Hematopoietic multipotent progenitor cell treated with erythropoietin and hydrocortisone succinate and interleukin-3 and kit ligand, for 15 days (in vitro differentiated cells): ENCODE results near the gene CELSR1.
"Not testable (repeated sequence)": the region's sequence is repeated elsewhere in the genome, so short reads cannot be mapped to it uniquely, and the experiment has no call there.

ENCODE experiments used
- DNase-seq: peaks from one replicate; pipeline ENCODE4 v3.0.0-alpha.2; 2015; ENCODE audit warnings: low spot score

The CELSR1 gene

DNA sequence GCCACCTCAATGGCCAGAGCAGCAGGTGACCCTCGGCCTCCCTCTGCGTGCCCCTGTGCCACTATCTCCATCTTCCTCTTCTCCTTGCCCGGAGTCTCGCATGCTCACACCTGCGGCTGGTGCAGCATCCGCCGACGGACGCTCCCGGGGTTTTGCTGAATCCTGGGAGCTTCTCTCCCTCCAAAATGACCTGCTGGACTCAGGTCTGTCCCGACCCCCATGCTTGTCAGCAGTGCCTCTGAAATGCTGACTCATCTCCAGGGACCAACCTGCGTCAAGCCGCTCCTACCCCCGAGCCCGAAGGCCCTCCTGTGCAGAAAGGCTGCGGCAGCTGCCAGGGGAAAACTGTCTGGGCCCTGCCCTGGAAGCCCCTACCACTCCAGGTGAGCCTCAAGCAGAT, 58.4 kb downstream of the CELSR1 start:
- no peak for DNase-seq

DNA sequence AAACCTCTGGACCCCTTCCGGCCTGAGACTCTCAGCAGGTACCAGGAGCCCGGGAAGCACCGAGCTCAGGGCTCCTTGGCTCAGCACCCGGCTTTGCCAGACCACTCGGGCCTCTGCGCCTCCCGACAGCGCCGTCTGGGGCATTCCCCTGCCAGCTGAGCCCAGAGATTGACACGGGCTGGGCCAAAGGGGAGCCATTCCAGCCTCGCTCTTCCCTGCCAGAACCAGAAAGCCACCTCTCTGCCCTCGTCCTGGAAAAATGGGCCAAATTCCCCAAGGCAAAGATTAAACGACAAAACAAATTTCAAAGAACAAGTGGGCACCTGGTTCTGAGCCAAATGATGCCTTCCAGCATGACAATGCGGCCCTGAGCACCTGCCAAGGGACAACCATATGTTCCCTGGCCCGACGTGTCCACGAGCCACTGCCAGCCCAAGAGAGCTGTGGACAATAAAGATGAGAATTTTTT, 59.3 kb downstream of the CELSR1 start:
- no peak for DNase-seq

DNA sequence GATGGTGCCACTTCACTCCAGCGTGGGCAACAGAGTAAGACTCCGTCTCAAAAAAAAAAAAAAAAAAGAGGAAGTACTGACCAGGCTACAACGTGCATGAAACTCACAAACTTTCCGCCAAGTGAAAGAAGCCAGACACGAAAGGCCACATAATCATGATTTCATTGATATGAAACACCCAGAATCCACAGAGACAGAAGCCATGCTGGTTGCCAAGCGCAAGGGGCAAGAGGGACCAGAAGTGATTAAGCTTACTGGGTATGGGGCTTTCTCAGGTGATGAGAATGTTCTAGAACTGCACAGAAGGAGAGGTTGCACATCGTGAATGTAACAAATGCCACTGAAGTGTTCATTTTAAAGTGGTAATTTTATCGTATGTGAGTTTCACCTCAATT, 60.9 kb downstream of the CELSR1 start:
- DNase-seq, result no peak

DNA sequence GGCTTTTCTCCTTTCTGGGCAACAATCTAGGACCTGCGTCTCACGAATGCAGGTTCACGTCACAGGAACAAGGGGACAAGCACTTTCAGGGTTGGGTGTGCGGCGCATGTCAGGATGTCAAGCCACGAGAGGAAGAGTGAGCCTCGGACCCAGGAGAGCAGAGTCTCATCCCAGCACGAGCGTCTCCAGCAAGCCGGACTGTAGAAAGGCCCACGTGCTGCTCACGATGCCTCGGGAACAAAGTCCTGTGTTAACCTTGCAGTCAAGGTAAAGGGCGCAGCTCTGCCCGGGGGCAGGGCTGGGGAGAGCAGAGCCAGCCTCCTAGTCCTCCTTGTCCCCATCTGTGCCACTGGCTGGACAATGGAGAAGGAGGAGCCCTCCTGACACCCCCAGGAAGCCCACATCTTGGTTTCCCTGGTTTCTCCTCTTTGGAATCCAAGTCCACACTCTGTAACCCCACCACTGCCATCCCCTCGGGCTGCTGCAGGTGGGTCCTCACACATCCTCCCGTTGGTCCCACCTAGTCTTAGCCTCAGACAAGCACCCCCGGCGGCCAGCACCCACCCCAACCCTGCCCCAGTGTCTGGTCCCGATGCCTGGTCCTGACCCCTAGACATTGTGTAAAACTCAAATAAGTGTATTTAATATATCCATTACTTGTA, 63.4 kb downstream of the CELSR1 start:
- no peak for DNase-seq

DNA sequence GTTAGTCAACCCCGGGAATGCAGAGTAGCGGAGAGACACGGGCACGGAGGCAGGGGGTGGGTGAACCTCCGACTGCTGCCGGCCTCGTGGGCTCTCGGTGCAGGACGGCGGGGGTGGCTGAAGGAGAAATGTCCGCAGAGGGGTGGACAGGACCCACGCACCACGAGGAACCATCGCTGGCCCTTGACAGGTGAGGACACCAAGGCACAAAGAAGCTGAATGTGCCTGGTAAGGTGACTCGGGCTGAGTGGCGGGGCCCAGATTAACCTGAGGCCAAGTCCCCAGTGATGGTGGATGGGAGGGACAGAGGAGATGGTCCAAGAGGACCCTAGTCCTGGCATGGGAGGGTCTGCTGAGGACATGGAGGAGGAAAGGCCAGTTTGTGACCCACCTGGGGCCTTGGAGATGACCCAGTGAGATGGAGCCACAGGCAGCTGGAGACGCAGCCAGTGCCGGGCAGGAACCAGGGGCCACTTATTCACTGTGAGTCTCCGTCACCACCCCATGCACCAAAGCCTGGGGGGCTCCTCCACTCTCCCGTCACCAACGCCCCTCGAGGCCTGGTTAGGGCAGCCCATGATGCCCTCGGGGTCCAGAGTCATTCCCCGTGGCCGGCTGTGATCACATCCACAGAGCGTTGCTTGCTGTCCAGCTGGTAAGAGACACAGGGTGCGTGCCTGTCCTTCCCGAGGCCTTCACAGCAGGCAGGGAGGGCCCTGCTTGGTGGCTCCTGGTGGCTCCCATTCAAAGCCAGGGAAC, 64.2 kb downstream of the CELSR1 start:
- DNase-seq, result no peak

DNA sequence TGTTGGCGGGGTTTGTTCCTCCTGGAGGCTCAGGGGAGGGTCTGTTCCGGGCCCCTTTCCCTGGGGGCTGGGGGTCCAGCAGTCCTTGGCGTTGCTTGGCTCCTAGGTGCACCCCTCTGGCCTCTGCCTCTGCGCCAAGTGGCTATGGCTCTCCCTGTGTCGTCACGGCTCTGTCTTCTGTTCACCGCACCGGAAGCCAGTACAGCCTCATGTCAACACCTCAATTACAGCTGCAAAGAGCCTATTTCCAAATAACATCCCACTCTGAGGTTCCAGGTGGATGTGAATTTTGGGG, 64.8 kb downstream of the CELSR1 start:
- DNase-seq, result no peak

DNA sequence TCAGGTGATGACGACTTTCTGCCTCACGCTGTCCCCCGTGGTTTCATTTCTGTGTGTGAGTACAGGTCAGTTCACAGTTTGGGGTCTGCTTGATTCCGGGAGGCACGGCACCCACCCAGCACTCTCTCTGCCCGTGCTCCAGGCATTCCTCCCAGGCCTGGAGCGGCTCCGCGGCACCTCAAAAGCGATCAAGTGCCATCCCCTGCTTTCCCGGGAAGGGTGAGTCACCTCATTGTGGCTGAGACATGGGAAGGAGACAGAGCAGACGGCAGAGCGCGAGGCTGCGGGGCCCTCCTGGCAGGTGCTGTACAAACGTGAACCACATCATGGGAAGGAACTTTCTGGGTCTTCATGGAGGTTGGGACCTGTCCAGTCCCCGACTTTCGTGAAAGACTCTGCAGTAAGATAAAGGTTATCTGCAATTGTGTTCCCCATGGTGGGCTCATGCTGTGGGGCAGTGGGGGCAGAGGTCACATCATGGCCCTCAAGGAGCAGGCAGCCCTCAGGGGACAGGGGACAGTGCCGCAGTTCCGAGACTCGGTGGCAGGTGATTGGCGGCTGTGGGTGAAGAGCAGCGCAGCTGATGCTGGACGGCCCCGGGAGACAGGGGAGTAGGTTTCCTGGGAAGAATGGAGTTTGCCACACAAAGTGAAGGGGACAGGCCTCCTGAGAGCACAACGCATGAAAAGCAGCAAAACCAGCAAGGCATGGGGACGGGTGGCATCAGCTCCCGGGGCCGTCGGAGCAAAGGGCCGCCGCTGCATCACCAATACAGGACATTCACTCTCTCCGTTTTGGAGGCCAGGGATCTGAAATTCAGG, 65.3 kb downstream of the CELSR1 start:
- no peak for DNase-seq

DNA sequence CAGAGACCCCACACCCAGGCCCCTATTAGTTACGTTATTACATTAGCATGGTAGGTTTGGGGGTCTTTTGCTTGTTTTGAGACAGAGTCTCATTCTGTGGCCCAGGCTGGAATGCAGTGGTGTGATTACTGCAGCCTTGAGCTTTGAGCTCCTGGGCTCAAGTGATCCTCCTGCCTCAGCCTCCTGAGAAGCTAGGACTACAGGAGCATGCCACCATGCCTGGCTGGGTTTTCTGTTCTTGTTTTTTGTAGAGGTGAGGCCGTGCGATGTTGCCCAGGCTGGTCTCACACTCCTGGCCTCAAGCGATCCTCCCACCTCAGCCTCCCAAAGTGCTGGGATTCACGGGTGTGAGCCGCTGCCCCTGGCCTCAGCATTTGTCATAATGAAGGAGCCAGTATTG, 66.1 kb downstream of the CELSR1 start:
- DNase-seq, result not testable (repeated sequence)

DNA sequence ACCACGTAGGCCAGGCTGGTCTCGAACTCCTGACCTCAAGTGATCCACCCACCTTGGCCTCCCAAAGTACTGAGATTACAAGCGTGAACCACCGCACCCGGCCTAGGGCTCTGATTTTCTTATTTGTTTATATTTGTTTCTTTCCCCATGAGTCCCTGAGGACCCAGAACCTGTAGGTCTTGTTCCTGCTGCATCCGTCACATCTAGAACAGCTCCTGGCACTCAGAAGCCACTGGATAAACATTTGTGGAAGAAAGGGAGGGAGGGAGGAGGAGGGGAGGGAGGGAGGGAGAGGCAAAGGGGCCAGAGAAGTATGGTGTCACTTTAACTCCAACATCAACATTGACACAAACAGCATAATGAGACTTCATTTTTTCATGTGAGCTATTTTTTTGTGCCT, 67.7 kb downstream of the CELSR1 start:
- no peak for DNase-seq

DNA sequence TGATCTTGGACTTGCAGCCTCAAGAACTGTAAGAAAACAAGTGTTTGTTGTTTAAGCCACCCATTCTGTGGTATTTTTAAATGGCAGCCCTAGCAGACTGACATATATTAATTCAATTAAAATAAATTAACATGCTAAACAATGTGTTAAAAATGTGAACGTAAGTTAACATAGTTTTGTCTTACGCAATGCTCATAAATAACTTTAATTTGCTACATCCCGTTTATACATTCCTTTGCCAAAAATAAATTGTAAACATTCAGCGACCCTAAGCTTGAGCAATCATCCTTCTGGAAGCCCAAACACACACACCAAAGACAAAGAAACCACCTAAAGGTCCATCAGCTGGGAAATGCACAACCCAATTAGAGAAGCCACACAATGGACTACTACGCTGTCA, 70.4 kb downstream of the CELSR1 start:
- no peak for DNase-seq

DNA sequence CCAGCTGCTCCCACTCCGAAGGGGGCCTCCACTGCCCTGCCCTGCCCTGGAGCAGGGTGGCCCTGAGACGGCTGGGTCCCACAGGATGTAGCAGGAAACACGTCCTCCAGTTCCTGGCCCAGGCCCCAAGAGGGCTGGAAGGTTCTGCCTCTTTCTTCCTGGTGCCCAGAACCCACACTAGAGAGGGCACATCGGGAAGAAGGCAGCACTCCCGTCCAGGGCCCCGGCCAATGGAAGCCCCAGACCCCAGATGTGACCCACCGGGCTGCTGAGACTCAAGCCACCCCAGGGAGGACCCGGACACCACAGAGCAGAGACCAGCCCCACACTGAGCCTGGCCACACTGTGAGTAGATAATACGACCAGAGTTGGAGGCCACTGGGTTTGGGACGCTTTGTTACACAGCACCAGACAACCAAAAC, 71.2 kb downstream of the CELSR1 start:
- DNase-seq, result no peak

DNA sequence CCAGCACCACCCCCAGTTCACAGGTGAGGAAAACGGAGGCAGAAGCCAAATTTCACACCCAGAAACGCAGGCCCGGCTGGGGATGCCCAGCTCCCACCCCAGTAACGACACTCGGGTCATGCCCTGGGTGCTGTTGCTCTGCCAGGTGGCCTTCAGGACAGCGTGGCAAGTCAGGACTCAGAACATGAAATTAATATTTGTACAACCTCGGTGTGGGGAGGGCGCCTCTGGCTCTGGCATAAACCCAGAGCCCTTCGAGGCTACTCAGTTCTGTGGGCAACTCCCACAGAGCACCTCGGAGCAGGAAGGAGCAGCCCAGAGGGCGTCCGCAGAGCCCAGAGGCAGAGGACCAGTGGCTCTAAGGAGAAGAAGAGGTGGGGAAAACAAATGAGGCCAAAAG, 71.6 kb downstream of the CELSR1 start:
- DNase-seq, result no peak

DNA sequence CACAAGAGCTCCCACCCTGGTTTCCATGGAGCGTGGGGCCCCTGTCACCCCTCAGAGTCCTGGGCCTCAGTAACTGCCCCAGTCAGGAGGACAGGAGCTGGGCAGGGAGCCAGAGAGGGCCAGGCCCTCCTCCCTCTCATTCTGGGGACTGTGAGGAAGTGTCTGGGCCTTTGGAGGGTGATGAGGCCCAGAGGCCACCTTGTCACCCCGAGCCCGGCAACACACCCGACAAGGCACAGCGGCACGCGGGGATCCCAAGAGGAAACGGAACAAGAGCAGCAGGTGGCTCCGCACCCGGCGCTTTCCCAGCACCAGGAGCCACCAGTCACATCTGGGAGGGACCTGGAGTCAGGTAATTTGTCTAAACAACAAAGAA, 72.1 kb downstream of the CELSR1 start:
- DNase-seq, result no peak

DNA sequence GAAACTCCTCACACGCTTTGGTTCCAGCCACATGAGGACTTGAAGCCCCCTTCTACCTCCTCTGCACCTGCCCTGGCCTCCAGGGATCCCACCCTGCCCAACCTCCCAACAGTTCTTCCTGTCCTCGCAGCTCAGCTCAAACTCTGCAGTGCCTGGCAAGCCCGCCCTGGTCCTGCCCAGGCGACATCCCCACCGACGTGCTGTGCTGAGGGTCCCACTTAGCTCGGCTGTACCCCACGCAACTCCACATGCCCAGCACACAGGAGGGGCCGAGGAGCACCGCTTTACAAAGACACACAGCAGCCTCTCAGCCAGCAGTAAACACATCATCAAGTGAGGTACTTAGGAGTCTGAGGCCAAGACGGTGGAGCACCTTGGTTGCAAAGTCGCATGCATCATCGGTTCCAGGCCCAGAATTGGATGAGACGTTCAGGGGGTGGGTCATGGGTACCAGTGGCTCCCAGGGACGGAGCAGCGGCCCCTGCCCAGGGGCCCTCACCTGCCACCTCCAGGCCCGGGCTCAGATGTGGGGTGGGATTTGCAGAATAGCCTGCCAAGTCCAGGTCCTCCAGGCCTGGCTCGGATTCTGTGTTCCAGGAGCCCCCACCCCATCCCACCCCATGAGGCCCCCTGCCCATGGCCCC, 72.6 kb downstream of the CELSR1 start:
- no peak for DNase-seq

DNA sequence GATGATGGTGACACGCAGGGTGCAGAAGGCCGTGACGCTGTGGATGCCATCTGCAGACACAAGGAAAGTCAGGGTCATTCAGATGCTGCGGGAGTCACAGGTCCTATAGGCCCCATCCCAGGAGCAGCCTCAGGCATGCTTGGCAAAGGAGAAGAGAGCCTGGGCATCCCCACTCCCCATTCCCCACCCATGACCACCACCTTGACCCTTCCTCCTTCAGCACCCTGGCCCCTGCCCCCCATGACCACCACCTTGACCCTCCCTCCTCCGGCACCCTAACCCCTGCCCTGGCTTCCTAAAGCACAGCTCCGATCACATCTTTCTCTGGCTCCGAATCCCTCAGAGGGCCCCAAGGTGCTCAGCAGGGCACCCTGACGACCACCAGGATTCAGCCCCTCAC, 73.1 kb downstream of the CELSR1 start:
- DNase-seq, result no peak

DNA sequence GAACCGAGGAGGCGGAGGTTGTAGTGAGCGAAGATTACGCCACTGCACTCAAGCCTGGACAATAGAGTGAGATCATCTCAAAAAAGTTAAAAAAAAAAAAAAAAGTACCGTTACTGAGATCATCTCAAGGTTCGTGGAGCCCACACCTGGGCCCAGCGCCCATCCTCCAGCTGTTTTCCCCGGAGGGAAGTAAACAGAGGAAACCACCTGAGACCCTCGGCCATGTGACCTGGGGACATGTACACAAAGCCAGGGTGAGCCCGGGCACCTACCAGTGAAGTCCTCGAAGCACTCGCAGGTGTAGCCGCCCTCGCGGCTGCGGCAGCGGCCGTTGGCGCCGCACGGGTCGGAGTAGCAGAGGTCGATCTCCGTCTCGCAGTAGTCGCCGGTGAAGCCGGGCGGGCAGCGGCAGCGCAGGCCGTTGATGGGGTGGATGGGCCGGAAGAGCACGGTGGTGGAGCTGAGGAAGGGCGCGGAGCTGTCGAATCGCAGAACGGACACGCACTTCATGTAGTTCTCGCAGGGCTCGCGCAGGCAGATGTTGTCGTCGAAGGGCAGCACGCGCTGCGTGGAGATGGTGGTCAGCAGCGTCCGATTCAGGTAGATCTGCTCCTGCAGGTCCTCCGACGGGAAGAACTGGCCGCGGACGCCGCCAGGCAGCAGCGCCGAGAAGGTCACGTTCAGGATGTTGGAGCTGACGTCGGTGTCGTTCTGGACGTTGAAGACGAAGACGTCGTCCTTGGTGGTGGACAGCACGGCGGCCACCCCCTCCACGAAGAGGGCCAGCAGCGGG, 73.8 kb downstream of the CELSR1 start:
- DNase-seq, result no peak

DNA sequence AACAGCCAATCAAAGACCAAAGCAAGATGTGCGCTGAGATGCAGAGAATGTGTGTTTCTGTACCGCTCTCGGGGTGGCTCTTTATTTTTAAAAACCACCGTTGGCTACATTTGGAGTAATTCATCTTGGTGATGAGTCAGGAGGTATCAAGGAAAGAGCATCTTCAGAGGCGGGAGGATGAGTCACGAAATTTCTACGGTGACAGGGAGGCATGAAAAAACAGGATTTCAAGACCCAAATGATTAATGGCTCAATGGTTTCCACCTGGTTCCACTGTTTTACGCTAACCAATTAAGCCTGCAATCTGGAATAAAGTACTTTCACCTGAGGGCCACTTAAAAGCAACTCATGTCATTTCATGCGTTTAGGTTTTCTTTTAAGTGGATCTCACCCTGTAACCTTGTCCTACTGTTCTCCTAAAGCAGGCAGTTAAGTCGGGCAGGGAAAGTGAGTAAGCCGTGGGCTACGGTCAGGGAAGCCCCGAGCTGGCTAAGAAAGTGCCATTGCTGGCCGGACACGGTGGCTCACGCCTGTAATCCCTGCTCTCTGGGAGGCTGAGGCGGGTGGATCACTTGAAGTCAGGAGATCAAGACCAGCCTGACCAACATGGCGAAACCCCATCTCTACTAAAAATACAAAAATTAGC, 74.6 kb downstream of the CELSR1 start:
- DNase-seq, result no peak

DNA sequence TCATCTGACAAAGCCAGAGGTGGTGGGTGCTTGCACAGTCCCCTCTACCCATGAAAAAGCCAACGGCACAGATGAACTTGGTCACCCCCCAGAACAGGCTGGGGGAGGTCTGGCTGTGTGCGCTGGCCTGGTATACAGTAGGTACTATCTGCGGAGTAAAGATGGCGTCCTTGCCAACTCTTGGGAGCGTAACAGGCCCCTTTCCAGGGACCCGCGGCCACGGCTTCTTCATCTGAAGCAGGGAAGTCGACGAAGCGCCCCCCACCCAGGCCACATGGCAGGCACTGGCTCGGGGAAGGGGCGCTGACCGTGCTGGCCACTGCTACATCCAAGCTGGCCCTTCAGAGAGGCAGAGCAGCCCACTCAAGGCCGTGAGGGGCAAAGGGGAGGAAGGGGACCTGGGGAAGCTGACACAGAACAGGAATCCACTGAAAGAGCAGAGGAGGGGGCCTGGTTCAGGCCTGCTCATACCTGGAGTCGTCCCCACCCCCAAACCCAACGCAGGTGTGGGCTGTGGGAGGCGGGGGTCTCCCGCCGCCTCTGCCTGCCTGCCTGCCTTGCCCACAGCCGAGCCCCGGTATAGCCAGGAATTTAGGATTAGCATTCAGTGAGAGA, 75.7 kb downstream of the CELSR1 start:
- DNase-seq, result no peak

DNA sequence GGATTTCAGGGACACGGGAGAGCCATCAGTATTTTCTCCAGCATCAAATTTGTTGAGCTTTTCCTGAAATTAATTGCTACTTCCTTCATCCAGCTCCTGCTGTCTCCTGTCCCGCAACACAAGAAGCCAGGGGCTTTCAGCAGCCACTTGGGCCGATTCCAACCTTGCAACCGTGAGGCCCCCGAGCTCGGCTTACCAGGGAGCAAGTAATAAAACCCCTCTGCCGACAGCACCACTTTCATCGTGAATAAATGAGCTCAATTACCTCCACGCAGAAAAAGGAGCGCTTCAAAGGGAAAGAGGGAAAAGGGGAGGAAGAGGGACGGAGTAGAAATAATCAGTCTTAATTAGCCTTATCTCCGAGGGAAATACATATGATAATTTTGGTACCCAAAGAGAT, 76.6 kb downstream of the CELSR1 start:
- no peak for DNase-seq

DNA sequence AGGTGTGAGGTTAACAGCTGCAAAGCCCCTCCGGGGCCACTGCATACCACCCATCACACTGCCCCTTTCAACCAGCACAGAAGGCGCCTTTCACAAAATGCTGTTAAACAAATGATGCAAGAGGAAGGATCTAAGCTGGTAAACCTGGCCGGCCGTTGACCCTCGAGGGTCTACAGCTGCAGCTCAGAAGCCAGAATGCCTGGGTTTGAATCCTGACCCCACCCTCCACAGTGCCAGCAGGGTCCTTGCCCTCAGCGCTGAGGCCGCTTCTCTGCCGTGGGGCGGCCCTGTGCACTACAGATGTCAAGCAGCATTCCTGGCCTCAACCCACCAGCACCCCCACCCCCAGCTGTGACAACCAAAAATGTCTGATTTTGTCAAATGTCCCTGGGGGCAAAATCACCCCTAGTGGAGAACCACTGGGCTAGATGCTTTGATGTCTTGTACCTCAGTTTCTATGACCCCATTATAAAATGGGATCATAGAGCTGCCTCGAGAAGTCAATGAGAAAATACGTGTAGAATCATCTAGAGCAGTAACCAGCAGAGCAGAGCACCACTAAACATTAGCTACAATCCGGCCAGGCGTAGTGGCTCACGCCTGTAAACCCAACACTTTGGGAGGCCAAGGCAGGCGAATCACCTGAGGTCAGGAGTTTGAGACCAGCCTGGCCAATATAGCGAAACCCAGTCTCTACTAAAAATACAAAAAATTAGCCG, 77.9 kb downstream of the CELSR1 start:
- DNase-seq, result no peak
